Endothelial cell of umbilical vein (primary cell): ENCODE results near the gene RAB39A.

Experiments used
- EZH2 ChIP-seq: IDR thresholded peaks from 2 replicates; pipeline ENCODE4 v1.6.1; 2012; ENCODE audit warnings: borderline replicate concordance, low read depth, mild to moderate bottlenecking, moderate library complexity, low read length, inconsistent platforms; ENCODE audit not compliant: severe bottlenecking
- FOS ChIP-seq: IDR thresholded peaks from 2 replicates; pipeline ENCODE4 v1.6.1; 2011; ENCODE audit warnings: mild to moderate bottlenecking, low read length, moderate library complexity, borderline replicate concordance; ENCODE audit not compliant: insufficient read depth
- GATA2 ChIP-seq: IDR thresholded peaks from 2 replicates; pipeline ENCODE4 v1.7.0; 2011; ENCODE audit warnings: low read depth, mild to moderate bottlenecking, moderate library complexity, mixed read lengths, low read length; ENCODE audit not compliant: insufficient read length, insufficient read depth
- JUN ChIP-seq: IDR thresholded peaks from 2 replicates; pipeline ENCODE4 v1.6.1; 2011; ENCODE audit warnings: borderline replicate concordance, low read depth; ENCODE audit not compliant: insufficient read length, insufficient read depth
- MYC ChIP-seq: IDR thresholded peaks from one replicate; pipeline ENCODE4 v1.6.1; 2011; ENCODE audit warnings: mild to moderate bottlenecking, low read depth, low read length
- POLR2A ChIP-seq: IDR thresholded peaks from 2 replicates; pipeline ENCODE4 v1.6.1; 2012; ENCODE audit warnings: low read depth, mild to moderate bottlenecking, control low read depth, low read length
- POLR2AphosphoS5 ChIP-seq: IDR thresholded peaks from 2 replicates; pipeline ENCODE4 v1.6.1; 2012; ENCODE audit warnings: low read depth, mild to moderate bottlenecking, control low read depth, low read length, moderate library complexity; ENCODE audit not compliant: insufficient read depth
- TF ChIP-seq, protein P1 (sequence below), 2 donors: IDR thresholded peaks; 1 replicate in 1 of 2; 2 replicates in 1 of 2; pipeline ENCODE4 v1.5.1; 2011; ENCODE audit warnings: low read length in 2 of 2, mild to moderate bottlenecking in 2 of 2, moderate library complexity in 2 of 2, control low read depth in 1 of 2, inconsistent platforms in 1 of 2, low read depth in 1 of 2; ENCODE audit not compliant: insufficient read depth in 1 of 2; ENCODE audit errors: extremely low read depth in 1 of 2
- TF ChIP-seq, protein P2 (sequence below): IDR thresholded peaks from 2 replicates; pipeline ENCODE4 v1.6.1; 2011; ENCODE audit not compliant: insufficient read depth, insufficient read length

DNA sequence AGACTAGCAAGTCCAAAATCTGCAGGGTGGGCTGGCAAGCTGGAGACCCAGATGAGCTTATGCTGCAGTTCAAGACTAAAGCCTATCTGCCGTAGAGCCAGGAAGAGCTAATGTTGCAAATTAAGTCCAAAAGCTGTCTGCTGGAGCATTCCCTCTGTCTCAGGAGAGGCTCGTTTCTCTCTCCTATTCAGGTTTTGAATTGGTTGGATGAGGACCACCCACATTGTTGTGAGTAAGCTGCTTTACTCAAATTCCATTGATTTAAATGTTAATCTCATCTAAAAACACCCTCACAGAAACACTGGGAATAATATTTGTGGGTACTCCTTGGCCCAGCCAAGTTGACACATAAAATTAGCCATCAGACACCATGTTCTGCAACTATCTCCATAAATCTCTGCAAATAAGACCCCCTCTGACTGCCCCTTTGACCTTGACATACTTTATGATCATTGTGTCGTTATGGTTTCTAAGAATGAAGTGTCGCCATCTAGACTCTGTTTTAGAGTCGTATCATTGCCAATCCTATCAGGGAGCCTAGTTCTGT, 63.7 kb downstream of the RAB39A start:
- TF ChIP-seq, protein P1, sequence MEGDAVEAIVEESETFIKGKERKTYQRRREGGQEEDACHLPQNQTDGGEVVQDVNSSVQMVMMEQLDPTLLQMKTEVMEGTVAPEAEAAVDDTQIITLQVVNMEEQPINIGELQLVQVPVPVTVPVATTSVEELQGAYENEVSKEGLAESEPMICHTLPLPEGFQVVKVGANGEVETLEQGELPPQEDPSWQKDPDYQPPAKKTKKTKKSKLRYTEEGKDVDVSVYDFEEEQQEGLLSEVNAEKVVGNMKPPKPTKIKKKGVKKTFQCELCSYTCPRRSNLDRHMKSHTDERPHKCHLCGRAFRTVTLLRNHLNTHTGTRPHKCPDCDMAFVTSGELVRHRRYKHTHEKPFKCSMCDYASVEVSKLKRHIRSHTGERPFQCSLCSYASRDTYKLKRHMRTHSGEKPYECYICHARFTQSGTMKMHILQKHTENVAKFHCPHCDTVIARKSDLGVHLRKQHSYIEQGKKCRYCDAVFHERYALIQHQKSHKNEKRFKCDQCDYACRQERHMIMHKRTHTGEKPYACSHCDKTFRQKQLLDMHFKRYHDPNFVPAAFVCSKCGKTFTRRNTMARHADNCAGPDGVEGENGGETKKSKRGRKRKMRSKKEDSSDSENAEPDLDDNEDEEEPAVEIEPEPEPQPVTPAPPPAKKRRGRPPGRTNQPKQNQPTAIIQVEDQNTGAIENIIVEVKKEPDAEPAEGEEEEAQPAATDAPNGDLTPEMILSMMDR (IDR thresholded peaks at IDR 0.05; ENCODE audit: extremely low read depth in 1 of 2, insufficient read depth in 1 of 2, low read depth in 1 of 2, low read length in 2 of 2), result no peak
- no peak for TF ChIP-seq POLR2A
- TF ChIP-seq, protein P2, sequence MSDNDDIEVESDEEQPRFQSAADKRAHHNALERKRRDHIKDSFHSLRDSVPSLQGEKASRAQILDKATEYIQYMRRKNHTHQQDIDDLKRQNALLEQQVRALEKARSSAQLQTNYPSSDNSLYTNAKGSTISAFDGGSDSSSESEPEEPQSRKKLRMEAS, result no peak
- TF ChIP-seq JUN, result no peak
- no peak for TF ChIP-seq EZH2
- TF ChIP-seq MYC, result no peak
- no peak for TF ChIP-seq POLR2AphosphoS5
- no peak for TF ChIP-seq GATA2
- no peak for TF ChIP-seq FOS
